H1 (cell line): ENCODE data around the gene ACTR1B. TPM values are rescaled to one million over a fixed set of nuclear protein-coding genes. Genes with fewer than 3 reads are reported as not detected.

ENCODE experiments used
- CTCF ChIA-PET: fragments of 300-600 bp; sonication (Branson Sonifier 250); formaldehyde crosslinking; loops from one replicate; lab custom pipeline; 2021; ENCODE audit not compliant: partially characterized antibody; lab: Charles Lee
- POLR2A ChIA-PET: fragments of 300-600 bp; sonication (Branson Sonifier 250); formaldehyde crosslinking; loops from one replicate; lab custom pipeline; 2021; ENCODE audit warnings: inconsistent platforms; ENCODE audit not compliant: partially characterized antibody; lab: Charles Lee
- DNase-seq, 2 experiments: peaks; one replicate each; pipeline versions ENCODE4 v3.0.0 to v3.0.0-alpha.2; 2010 to 2022; ENCODE audit warnings: low spot score in 2 of 2, low read depth in 1 of 2, mixed read lengths in 1 of 2
- FAIRE-seq: peaks from 2 replicates; lab custom pipeline; 2011; peaks lifted over from hg19 to GRCh38; lab: Jason Lieb, UNC
- H2AFZ ChIP-seq: 2 replicates; pipeline ENCODE4 v1.8.1; 2012; ENCODE audit warnings: low read length, inconsistent platforms
- H2AK5ac ChIP-seq: 2 replicates; pipeline ENCODE4 v1.6.1; 2013; ENCODE audit warnings: low read depth, low read length
- H2BK120ac ChIP-seq: replicated peaks from 2 replicates; pipeline ENCODE3; 2013; ENCODE audit warnings: low read depth, low read length, inconsistent platforms
- H2BK12ac ChIP-seq: 2 replicates; pipeline ENCODE4 v1.6.1; 2013; ENCODE audit warnings: low read depth, low read length
- H2BK15ac ChIP-seq: 2 replicates; pipeline ENCODE4 v1.6.1; 2013; ENCODE audit warnings: low read length
- H2BK20ac ChIP-seq: 2 replicates; pipeline ENCODE4 v1.6.1; 2013; ENCODE audit warnings: low read length
- H2BK5ac ChIP-seq: 2 replicates; pipeline ENCODE4 v1.6.1; 2013; ENCODE audit warnings: low read depth, low read length
- H3K14ac ChIP-seq: 2 replicates; pipeline ENCODE4 v1.6.1; 2013; ENCODE audit warnings: inconsistent platforms; ENCODE audit not compliant: insufficient read length
- H3K18ac ChIP-seq: 2 replicates; pipeline ENCODE4 v1.6.1; 2013; ENCODE audit warnings: low read length; ENCODE audit errors: extremely low read depth
- H3K23ac ChIP-seq: 2 replicates; pipeline ENCODE4 v1.6.1; 2013; ENCODE audit warnings: inconsistent platforms; ENCODE audit not compliant: insufficient read length
- H3K23me2 ChIP-seq: 2 replicates; pipeline ENCODE4 v1.6.1; 2013; ENCODE audit warnings: low read depth, low read length
- H3K27ac ChIP-seq: 2 replicates; pipeline ENCODE4 v1.6.1; 2011; ENCODE audit warnings: low read depth, low read length, inconsistent platforms
- H3K27me3 ChIP-seq, 4 experiments: replicated peaks in 1 of 4; 1 replicate in 1 of 4; 2 replicates in 3 of 4; pipeline versions ENCODE4 v1.6.1 to v1.8.1; 2011 to 2013; ENCODE audit warnings: low read length in 3 of 4, mild to moderate bottlenecking in 3 of 4, inconsistent platforms in 2 of 4, mixed read lengths in 2 of 4, moderate library complexity in 1 of 4; ENCODE audit not compliant: control insufficient read depth in 3 of 4, insufficient read depth in 3 of 4; ENCODE audit errors: extremely low read depth in 1 of 4
- H3K36me3 ChIP-seq, 4 experiments: 2 replicates each; pipeline versions ENCODE4 v1.6.1 to v1.8.1; 2011 to 2013; ENCODE audit warnings: mild to moderate bottlenecking in 4 of 4, low read length in 3 of 4, moderate library complexity in 2 of 4, control low read depth in 1 of 4, inconsistent platforms in 1 of 4; ENCODE audit not compliant: insufficient read depth in 4 of 4, control insufficient read depth in 2 of 4
- H3K4ac ChIP-seq: replicated peaks from 2 replicates; pipeline ENCODE3; 2013; ENCODE audit warnings: low read length, low read depth, mixed read lengths, inconsistent platforms; ENCODE audit not compliant: insufficient read length
- H3K4me1 ChIP-seq, 4 experiments: replicated peaks in 1 of 4; 1 replicate in 1 of 4; 2 replicates in 3 of 4; pipeline versions ENCODE4 v1.6.1 to v1.8.1; 2011 to 2013; ENCODE audit warnings: low read length in 3 of 4, inconsistent platforms in 2 of 4, mixed read lengths in 1 of 4; ENCODE audit not compliant: insufficient read depth in 4 of 4, control insufficient read depth in 3 of 4
- H3K4me2 ChIP-seq, 2 experiments: 2 replicates each; pipeline versions ENCODE4 v1.6.1 to v1.8.1; 2011 to 2013; ENCODE audit warnings: low read depth in 2 of 2, low read length in 2 of 2, control low read depth in 1 of 2, inconsistent platforms in 1 of 2, mild to moderate bottlenecking in 1 of 2; ENCODE audit not compliant: insufficient read depth in 1 of 2
- H3K4me3 ChIP-seq, 4 experiments: fragments of 200-600, 300-600 bp in 1 of 4; sonication (generic), shearing (Covaris generic), sonication (Bioruptor Twin) in 1 of 4; 2 replicates each; pipeline versions ENCODE4 v1.5.1 to v1.8.1; 2011 to 2016; ENCODE audit warnings: low read length in 4 of 4, low read depth in 3 of 4, control low read depth in 2 of 4, inconsistent platforms in 2 of 4, mild to moderate bottlenecking in 2 of 4, mixed read lengths in 1 of 4, moderate library complexity in 1 of 4; ENCODE audit not compliant: insufficient read depth in 2 of 4; ENCODE audit errors: extremely low read depth in 1 of 4
- H3K56ac ChIP-seq: replicated peaks from 2 replicates; pipeline ENCODE3; 2013; ENCODE audit warnings: low read depth, mild to moderate bottlenecking, mixed read lengths, low read length, inconsistent platforms; ENCODE audit not compliant: insufficient read length
- H3K79me1 ChIP-seq: 2 replicates; pipeline ENCODE4 v1.6.1; 2013; ENCODE audit warnings: low read depth, low read length, control low read depth
- H3K79me2 ChIP-seq, 2 experiments: 2 replicates each; pipeline versions ENCODE4 v1.6.1 to v1.8.1; 2012 to 2013; ENCODE audit warnings: low read length in 2 of 2, mild to moderate bottlenecking in 2 of 2, inconsistent platforms in 1 of 2; ENCODE audit not compliant: insufficient read depth in 2 of 2, control insufficient read depth in 1 of 2
- H3K9ac ChIP-seq, 4 experiments: replicated peaks in 1 of 4; 1 replicate in 1 of 4; 2 replicates in 3 of 4; pipeline versions ENCODE4 v1.6.1 to v1.8.1; 2011 to 2013; ENCODE audit warnings: low read depth in 3 of 4, low read length in 3 of 4, control low read depth in 2 of 4, mild to moderate bottlenecking in 2 of 4, moderate library complexity in 2 of 4, inconsistent platforms in 1 of 4; ENCODE audit errors: extremely low read depth in 1 of 4
- H3K9me3 ChIP-seq, 2 experiments: 2 replicates each; pipeline versions ENCODE4 v1.6.1 to v1.8.1; 2012 to 2013; ENCODE audit warnings: mild to moderate bottlenecking in 2 of 2, moderate library complexity in 2 of 2, control low read depth in 1 of 2, inconsistent platforms in 1 of 2, low read depth in 1 of 2, low read length in 1 of 2, mixed read lengths in 1 of 2; ENCODE audit not compliant: insufficient read depth in 2 of 2
- H4K20me1 ChIP-seq, 2 experiments: replicated peaks in 1 of 2; 2 replicates each; pipeline versions ENCODE3 to v1.8.1; 2011 to 2013; ENCODE audit warnings: inconsistent platforms in 2 of 2, low read length in 2 of 2, mild to moderate bottlenecking in 1 of 2; ENCODE audit not compliant: insufficient read depth in 2 of 2, control insufficient read depth in 1 of 2
- H4K5ac ChIP-seq: 2 replicates; pipeline ENCODE4 v1.6.1; 2013; ENCODE audit warnings: low read length, low read depth, mixed read lengths, inconsistent platforms; ENCODE audit not compliant: insufficient read length
- H4K8ac ChIP-seq: 2 replicates; pipeline ENCODE4 v1.8.0; 2013; ENCODE audit warnings: mild to moderate bottlenecking, moderate library complexity, low read length, inconsistent platforms; ENCODE audit not compliant: insufficient read depth; ENCODE audit errors: extremely low read depth
- H4K91ac ChIP-seq: replicated peaks from 2 replicates; pipeline ENCODE3; 2013; ENCODE audit warnings: low read length, mixed read lengths, inconsistent platforms; ENCODE audit not compliant: insufficient read length
- BCL11A ChIP-seq, 2 experiments: IDR thresholded peaks; one replicate each; pipeline ENCODE4 v1.6.1; 2011; ENCODE audit warnings: low read depth in 2 of 2, low read length in 2 of 2, mild to moderate bottlenecking in 2 of 2
- CREB1 ChIP-seq: IDR thresholded peaks from 2 replicates; pipeline ENCODE4 v1.6.1; 2012; ENCODE audit warnings: inconsistent platforms
- EGR1 ChIP-seq: IDR thresholded peaks from 2 replicates; pipeline ENCODE4 v1.6.1; 2011; ENCODE audit warnings: low read depth, low read length, borderline replicate concordance
- POLR2A ChIP-seq, 2 experiments: IDR thresholded peaks; 1 replicate in 1 of 2; 2 replicates in 1 of 2; pipeline ENCODE4 v1.6.1; 2011; ENCODE audit warnings: low read depth in 2 of 2, low read length in 2 of 2, mild to moderate bottlenecking in 2 of 2; ENCODE audit errors: control extremely low read depth in 1 of 2
- RNF2 ChIP-seq: fragments of 200-900, 300-1000 bp; sonication (generic); IDR thresholded peaks from 2 replicates; pipeline ENCODE4 v1.7.1; 2016; ENCODE audit warnings: borderline replicate concordance, low read depth, mild to moderate bottlenecking, antibody characterized with exemption, low read length; ENCODE audit not compliant: poor library complexity, severe bottlenecking; ENCODE audit errors: missing control alignments
- SIN3A ChIP-seq, 2 experiments: IDR thresholded peaks in 1 of 2; conservative IDR thresholded peaks in 1 of 2; 2 replicates each; pipeline ENCODE4 v1.6.1; 2011 to 2012; ENCODE audit warnings: low read length in 2 of 2, improper control_type of control experiment in 1 of 2, low read depth in 1 of 2, mild to moderate bottlenecking in 1 of 2
- SRF ChIP-seq: IDR thresholded peaks from 2 replicates; pipeline ENCODE4 v1.6.1; 2011; ENCODE audit warnings: mild to moderate bottlenecking, low read depth, low read length, moderate library complexity
- TAF1 ChIP-seq: IDR thresholded peaks from 2 replicates; pipeline ENCODE4 v1.6.1; 2011; ENCODE audit warnings: mild to moderate bottlenecking, low read depth, low read length
- TEAD4 ChIP-seq: IDR thresholded peaks from 2 replicates; pipeline ENCODE4 v1.6.1; 2012; ENCODE audit warnings: low read depth, low read length, inconsistent platforms, mixed read lengths
- WGBS, 2 experiments: shearing (Covaris generic) in 1 of 2; methylation state at CpG; one replicate each; pipeline versions ENCODE4 v1.1.6 to v1.1.7; 2013 to 2015; ENCODE audit warnings: low lambda C conversion rate in 2 of 2, mixed read lengths in 2 of 2, inconsistent platforms in 1 of 2, low coverage in 1 of 2, missing lambda C conversion rate in 1 of 2; ENCODE audit not compliant: insufficient replicate concordance in 2 of 2, insufficient coverage in 1 of 2, insufficient read length in 1 of 2; ENCODE audit errors: extremely low coverage in 1 of 2, missing lambda C conversion rate in 1 of 2; 5-methylcytosine and 5-hydroxymethylcytosine counted together
- polyA plus RNA-seq, 7 experiments: library from polyadenylated mRNA; depleted of rRNA in 3 of 7; stranded (reverse) in 5 of 7; unstranded in 2 of 7; fragments of >200 nt in 5 of 7; fragments of 200-250 nt in 2 of 7; gene quantifications; 1 replicate in 5 of 7; 2 replicates in 1 of 7; 4 replicates in 1 of 7; pipeline versions ENCODE4 v1.2.1 to v1.2.3, GENCODE V29; 2011 to 2013; ENCODE audit warnings: missing spikeins in 2 of 7, mixed read lengths in 2 of 7
- total RNA-seq: library from RNA; stranded (reverse); fragmentation: NEBNext Ultra II Directional; extraction: Animal tissue kit (Norgen Biotek cat#: 25700); gene quantifications from 2 replicates; pipeline ENCODE4 v1.2.1, GENCODE V29; 2021
- TF ChIP-seq, protein P1 (sequence below): IDR thresholded peaks from 2 replicates; pipeline ENCODE4 v1.6.1; 2012; ENCODE audit warnings: low read length, inconsistent platforms
- TF ChIP-seq, protein P2 (sequence below): IDR thresholded peaks from 2 replicates; pipeline ENCODE4 v1.6.1; 2012; ENCODE audit warnings: inconsistent platforms

Gene ACTR1B
- total and polyA plus RNA-seq, 2 of the 8 experiments (the other 6 are each of a cell fraction or from before 2014, with no cell fraction given): 40.7 to 56.0 TPM

DNA sequence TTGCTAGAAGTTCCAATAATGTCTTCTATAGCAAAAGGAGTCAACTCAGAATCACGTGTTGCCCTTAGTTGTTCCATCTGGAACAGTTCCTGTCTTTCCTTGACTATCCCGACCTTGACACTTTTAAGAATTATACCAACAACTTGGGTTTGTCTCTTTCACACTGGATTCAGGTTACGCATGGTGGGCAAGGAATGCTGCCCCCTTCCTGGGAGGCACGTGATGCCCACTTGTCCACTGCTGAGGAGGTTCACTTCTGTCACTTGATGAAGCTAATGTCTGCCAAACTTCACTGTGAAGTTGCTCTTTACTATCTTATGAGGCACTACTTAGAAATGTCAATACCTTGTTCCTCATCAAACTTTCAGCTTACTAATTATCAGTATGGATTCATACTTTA, 12.7 kb downstream of the ACTR1B start:
- H2BK20ac ChIP-seq: no peak overlapping the region
- FAIRE-seq (no peak), DNase-seq (peak in 1 of 2 experiments; percentile 14)
- peaks cover 12 to 37% (median 18%) of the 10 kb centered on the region in 4 experiments for H3K36me3 ChIP-seq
- no peak overlapping the region for H3K27ac ChIP-seq
- no peak overlapping the region for H3K4me3 ChIP-seq
- H2BK5ac ChIP-seq: no peak overlapping the region
- H4K91ac ChIP-seq: no peak overlapping the region
- no peak overlapping the region for H2BK12ac ChIP-seq
- no peak overlapping the region for H2AFZ ChIP-seq
- peaks cover 1 to 4% of the 10 kb centered on the region in 2 experiments for H4K20me1 ChIP-seq
- no peaks in the 10 kb centered on the region; a peak in 1 of 7 replicates for H3K27me3 ChIP-seq
- POLR2A ChIA-PET: interaction anchor here (0.9 to 8.6 kb wide), 4 partner anchors 8 to 58 kb away, joined by 3 to 102 read pairs (median 5); partner anchors contain the start of gene ACTR1B
- H3K4me1 ChIP-seq: no peaks in the 10 kb centered on the region
- WGBS, 2 experiments: 91% methylated on average over 4 of the region's 4 CpGs; no CpG with 5 or more reads in 1 of the 2 experiments
- no peak overlapping the region for H3K4me2 ChIP-seq
- H2BK15ac ChIP-seq: no peak overlapping the region
- no peak overlapping the region for H4K5ac ChIP-seq
- CTCF ChIA-PET: interaction anchor here (1.1 to 7.6 kb wide), 8 partner anchors 11 to 90 kb away, joined by 3 to 73 read pairs (median 5); partner anchors contain the start of gene ACTR1B
- no peak overlapping the region for H3K56ac ChIP-seq
- no peak overlapping the region for H3K14ac ChIP-seq
- no peak overlapping the region for H2AK5ac ChIP-seq
- H4K8ac ChIP-seq: no peak overlapping the region
- no peak overlapping the region for H3K18ac ChIP-seq
- peaks cover 0 to 11% of the 10 kb centered on the region in 2 experiments; a peak in 2 of 4 replicates for H3K79me2 ChIP-seq
- no peak overlapping the region for H3K23ac ChIP-seq
- H3K79me1 ChIP-seq: no peaks in the 10 kb centered on the region; the same call in 1 of the 2 replicates
- no peak overlapping the region for H3K4ac ChIP-seq
- 0 out of 4 replicates have a peak, but pooled peaks cover 0 to 5% of the 10 kb centered on the region in 2 experiments for H3K9me3 ChIP-seq
- no peaks in the 10 kb centered on the region for H3K23me2 ChIP-seq
- no peak overlapping the region for H2BK120ac ChIP-seq
- H3K9ac ChIP-seq: no peak overlapping the region
- TF ChIP-seq, protein P1, sequence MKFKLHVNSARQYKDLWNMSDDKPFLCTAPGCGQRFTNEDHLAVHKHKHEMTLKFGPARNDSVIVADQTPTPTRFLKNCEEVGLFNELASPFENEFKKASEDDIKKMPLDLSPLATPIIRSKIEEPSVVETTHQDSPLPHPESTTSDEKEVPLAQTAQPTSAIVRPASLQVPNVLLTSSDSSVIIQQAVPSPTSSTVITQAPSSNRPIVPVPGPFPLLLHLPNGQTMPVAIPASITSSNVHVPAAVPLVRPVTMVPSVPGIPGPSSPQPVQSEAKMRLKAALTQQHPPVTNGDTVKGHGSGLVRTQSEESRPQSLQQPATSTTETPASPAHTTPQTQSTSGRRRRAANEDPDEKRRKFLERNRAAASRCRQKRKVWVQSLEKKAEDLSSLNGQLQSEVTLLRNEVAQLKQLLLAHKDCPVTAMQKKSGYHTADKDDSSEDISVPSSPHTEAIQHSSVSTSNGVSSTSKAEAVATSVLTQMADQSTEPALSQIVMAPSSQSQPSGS: no peak
- TF ChIP-seq RNF2: no peak
- TF ChIP-seq SRF: no peak
- no peak for TF ChIP-seq TEAD4
- TF ChIP-seq SIN3A (conservative IDR thresholded peaks at IDR 0.05 in 1 of 2, IDR thresholded peaks at IDR 0.05 in 1 of 2; ENCODE audit: low read depth in 1 of 2, low read length in 2 of 2): no peak
- TF ChIP-seq BCL11A (IDR thresholded peaks at IDR 0.05; ENCODE audit: low read depth in 2 of 2, low read length in 2 of 2): no peak
- TF ChIP-seq, protein P2, sequence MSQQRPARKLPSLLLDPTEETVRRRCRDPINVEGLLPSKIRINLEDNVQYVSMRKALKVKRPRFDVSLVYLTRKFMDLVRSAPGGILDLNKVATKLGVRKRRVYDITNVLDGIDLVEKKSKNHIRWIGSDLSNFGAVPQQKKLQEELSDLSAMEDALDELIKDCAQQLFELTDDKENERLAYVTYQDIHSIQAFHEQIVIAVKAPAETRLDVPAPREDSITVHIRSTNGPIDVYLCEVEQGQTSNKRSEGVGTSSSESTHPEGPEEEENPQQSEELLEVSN: no peak
- no peak for TF ChIP-seq TAF1
- no peak for TF ChIP-seq CREB1
- TF ChIP-seq POLR2A (IDR thresholded peaks at IDR 0.05; ENCODE audit: control extremely low read depth in 1 of 2, low read depth in 2 of 2, low read length in 2 of 2): no peak
- no peak for TF ChIP-seq EGR1
